H9 (cell line): Measurements from ENCODE around the gene SLC6A19. TPM values are rescaled to one million over a fixed set of nuclear protein-coding genes. Genes with fewer than 3 reads are reported as not detected.

Source experiments
- DNase-seq: peaks from one replicate; pipeline ENCODE4 v3.0.0-alpha.2; 2017
- H2AFZ ChIP-seq: one replicate; pipeline ENCODE4 v1.6.1; 2013; ENCODE audit warnings: mild to moderate bottlenecking, low read length, control low read depth, moderate library complexity
- H2AK5ac ChIP-seq: 2 replicates; pipeline ENCODE4 v1.6.1; 2013; ENCODE audit warnings: low read length, control low read depth, mixed read lengths; ENCODE audit not compliant: insufficient read length
- H2BK120ac ChIP-seq: one replicate; pipeline ENCODE4 v1.6.1; 2013; ENCODE audit warnings: low read depth, mild to moderate bottlenecking, low read length, control low read depth, inconsistent platforms; ENCODE audit not compliant: poor library complexity, severe bottlenecking
- H2BK12ac ChIP-seq: 2 replicates; pipeline ENCODE4 v1.6.1; 2013; ENCODE audit warnings: low read length, control low read depth, mixed read lengths, low read depth; ENCODE audit not compliant: insufficient read length
- H2BK15ac ChIP-seq: 2 replicates; pipeline ENCODE4 v1.6.1; 2013; ENCODE audit warnings: low read depth, low read length, control low read depth
- H2BK20ac ChIP-seq: one replicate; pipeline ENCODE4 v1.6.1; 2013; ENCODE audit warnings: low read depth, mild to moderate bottlenecking, low read length, control low read depth, inconsistent platforms; ENCODE audit not compliant: poor library complexity, severe bottlenecking
- H2BK5ac ChIP-seq: 2 replicates; pipeline ENCODE4 v1.6.1; 2013; ENCODE audit warnings: low read length, control low read depth, mixed read lengths; ENCODE audit not compliant: insufficient read length
- H3K14ac ChIP-seq: 2 replicates; pipeline ENCODE4 v1.6.1; 2013; ENCODE audit warnings: low read length, control low read depth; ENCODE audit not compliant: insufficient read depth
- H3K18ac ChIP-seq: 2 replicates; pipeline ENCODE4 v1.6.1; 2013; ENCODE audit warnings: low read depth, mild to moderate bottlenecking, mixed read lengths, low read length, control low read depth; ENCODE audit not compliant: insufficient read length
- H3K23ac ChIP-seq: 2 replicates; pipeline ENCODE4 v1.6.1; 2013; ENCODE audit warnings: low read length, control low read depth, mixed read lengths, low read depth; ENCODE audit not compliant: insufficient read length
- H3K23me2 ChIP-seq: 2 replicates; pipeline ENCODE4 v1.6.1; 2013; ENCODE audit warnings: low read depth, mild to moderate bottlenecking, mixed read lengths, low read length, control low read depth; ENCODE audit not compliant: insufficient read length, poor library complexity, severe bottlenecking
- H3K27ac ChIP-seq: 2 replicates; pipeline ENCODE4 v1.5.1; 2013; ENCODE audit warnings: low read length, control low read depth, mixed read lengths, low read depth; ENCODE audit not compliant: insufficient read length
- H3K27me3 ChIP-seq: 2 replicates; pipeline ENCODE4 v1.6.1; 2013; ENCODE audit warnings: low read length, control low read depth, inconsistent platforms; ENCODE audit not compliant: insufficient read depth
- H3K4ac ChIP-seq: 2 replicates; pipeline ENCODE4 v1.6.1; 2013; ENCODE audit warnings: low read depth, mild to moderate bottlenecking, control low read depth, inconsistent platforms, low read length, moderate library complexity
- H3K4me1 ChIP-seq: 2 replicates; pipeline ENCODE4 v1.6.1; 2013; ENCODE audit warnings: low read length, control low read depth, inconsistent platforms; ENCODE audit not compliant: insufficient read depth
- H3K4me2 ChIP-seq: 2 replicates; pipeline ENCODE4 v1.6.1; 2013; ENCODE audit warnings: low read length, control low read depth, mixed read lengths; ENCODE audit not compliant: insufficient read length, insufficient read depth
- H3K56ac ChIP-seq: 2 replicates; pipeline ENCODE4 v1.6.1; 2013; ENCODE audit warnings: low read depth, mild to moderate bottlenecking, mixed read lengths, low read length, control low read depth; ENCODE audit not compliant: insufficient read length
- H3K79me1 ChIP-seq: 2 replicates; pipeline ENCODE4 v1.6.1; 2013; ENCODE audit warnings: low read depth, mild to moderate bottlenecking, moderate library complexity, low read length, control low read depth, inconsistent platforms; ENCODE audit not compliant: insufficient read depth, poor library complexity, severe bottlenecking
- H3K79me2 ChIP-seq: 2 replicates; pipeline ENCODE4 v1.6.1; 2013; ENCODE audit warnings: low read length, control low read depth, inconsistent platforms; ENCODE audit not compliant: insufficient read depth
- H3K9ac ChIP-seq: 2 replicates; pipeline ENCODE4 v1.6.1; 2013; ENCODE audit warnings: low read length, control low read depth, mixed read lengths; ENCODE audit not compliant: insufficient read length; ENCODE audit errors: extremely low read depth
- H3K9me3 ChIP-seq: one replicate; pipeline ENCODE4 v1.6.1; 2013; ENCODE audit warnings: low read depth, low read length, inconsistent platforms; ENCODE audit not compliant: control insufficient read depth
- H3T11ph ChIP-seq: one replicate; pipeline ENCODE4 v1.6.1; 2013; ENCODE audit warnings: mild to moderate bottlenecking, low read length, control low read depth, inconsistent platforms
- H4K20me1 ChIP-seq: one replicate; pipeline ENCODE4 v1.6.1; 2013; ENCODE audit not compliant: control insufficient read depth, insufficient read length, insufficient read depth
- H4K5ac ChIP-seq: 2 replicates; pipeline ENCODE4 v1.6.1; 2013; ENCODE audit warnings: low read depth, mild to moderate bottlenecking, mixed read lengths, low read length, control low read depth; ENCODE audit not compliant: insufficient read length
- H4K8ac ChIP-seq: replicated peaks from 2 replicates; pipeline ENCODE4 v1.6.1; 2013; ENCODE audit warnings: low read length, control low read depth, mixed read lengths, low read depth; ENCODE audit not compliant: insufficient read length
- H4K91ac ChIP-seq: 2 replicates; pipeline ENCODE4 v1.6.1; 2013; ENCODE audit warnings: low read depth, mild to moderate bottlenecking, moderate library complexity, mixed read lengths, low read length, control low read depth; ENCODE audit not compliant: insufficient read length
- H3K27ac Mint-ChIP-seq, 3 experiments: 2 replicates in 2 of 3; 3 replicates in 1 of 3; pipeline ENCODE4 v1.8.0; 2020 to 2021; ENCODE audit warnings: mixed read lengths in 3 of 3, mild to moderate bottlenecking in 1 of 3, moderate library complexity in 1 of 3
- H3K27me3 Mint-ChIP-seq: 2 replicates; pipeline ENCODE4 v1.8.0; 2021; ENCODE audit warnings: low read depth, mild to moderate bottlenecking, moderate library complexity, mixed read lengths
- H3K36me3 Mint-ChIP-seq, 3 experiments: 2 replicates in 2 of 3; 3 replicates in 1 of 3; pipeline ENCODE4 v1.8.0; 2020 to 2021; ENCODE audit warnings: low read depth in 3 of 3, mixed read lengths in 3 of 3; ENCODE audit not compliant: insufficient read depth in 1 of 3
- H3K4me1 Mint-ChIP-seq, 2 experiments: 2 replicates each; pipeline ENCODE4 v1.8.0; 2020; ENCODE audit warnings: mixed read lengths in 2 of 2
- H3K4me3 Mint-ChIP-seq, 2 experiments: 2 replicates in 1 of 2; 3 replicates in 1 of 2; pipeline ENCODE4 v1.8.0; 2020 to 2021; ENCODE audit warnings: mild to moderate bottlenecking in 2 of 2, mixed read lengths in 2 of 2, moderate library complexity in 1 of 2
- H3K9me3 Mint-ChIP-seq, 2 experiments: 2 replicates in 1 of 2; 3 replicates in 1 of 2; pipeline ENCODE4 v1.8.0; 2020; ENCODE audit warnings: mild to moderate bottlenecking in 2 of 2, mixed read lengths in 2 of 2, moderate library complexity in 1 of 2
- WGBS: extraction: QIAGEN DNeasy Blood & Tissue Kit; methylation state at CpG from one replicate; pipeline ENCODE4 v1.1.7; 2013; ENCODE audit warnings: missing lambda C conversion rate, low lambda C conversion rate, mixed read lengths; ENCODE audit not compliant: insufficient read length; ENCODE audit errors: extremely low coverage; 5-methylcytosine and 5-hydroxymethylcytosine counted together
- total RNA-seq: library from RNA; stranded (reverse); gene quantifications from 2 replicates; pipeline ENCODE4 v1.2.1, GENCODE V29; 2021
- TF ChIP-seq, protein P1 (sequence below): fragments of 200-600 bp; sonication (generic); conservative IDR thresholded peaks from 3 replicates; pipeline ENCODE4 v1.8.0; 2021; ENCODE audit warnings: antibody characterized with exemption, mild to moderate bottlenecking

SLC6A19 gene
- total RNA-seq, 1 experiment from 2014 or later = not detected

DNA sequence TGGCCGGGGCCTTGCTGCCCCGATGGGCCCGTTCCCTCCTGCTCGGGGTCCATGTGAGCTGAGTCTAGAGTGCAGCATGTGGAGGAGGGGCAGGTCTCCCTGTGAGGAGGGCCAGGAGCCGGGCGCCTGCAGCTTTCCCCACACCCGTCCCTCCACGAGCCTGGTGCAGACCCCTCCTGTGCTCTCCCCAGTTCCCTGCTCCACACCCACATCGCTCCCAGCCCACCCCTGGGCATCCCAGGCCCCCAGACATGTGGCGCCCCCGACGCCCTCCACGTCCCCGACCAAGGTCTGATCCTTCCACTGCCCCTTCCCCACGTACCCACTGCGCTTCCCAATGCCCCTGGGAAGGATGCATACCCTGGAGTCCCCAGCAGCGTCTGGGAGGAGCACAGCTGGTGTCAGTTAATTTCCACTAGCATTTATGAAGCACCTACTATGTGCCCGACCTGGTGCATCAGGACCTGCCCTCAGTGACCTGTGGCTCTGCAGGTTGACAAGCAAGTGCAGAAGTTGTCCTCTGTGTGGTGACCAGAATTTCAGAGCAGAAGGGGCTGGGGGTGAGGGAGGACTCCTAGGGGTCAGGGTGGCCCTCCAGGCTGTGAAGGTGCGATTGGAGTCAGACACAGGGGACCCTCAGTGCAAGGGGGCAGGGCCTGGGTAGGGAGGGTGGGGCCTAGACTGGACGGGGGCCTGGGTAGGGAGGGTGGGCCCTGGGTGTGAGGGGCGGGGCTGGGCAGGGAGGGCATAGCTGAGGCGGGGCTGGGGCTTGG, 13.0 kb downstream of the SLC6A19 start:
- Histone ChIP-seq H2BK5ac (no peak overlapping the region), H2BK20ac (no peak overlapping the region), H3K79me1 (no peaks in the 10 kb centered on the region), H3K56ac (no peak overlapping the region), H4K20me1 (peaks cover 3% of the 10 kb centered on the region), H2BK120ac (no peak overlapping the region), H2AFZ (no peak overlapping the region), H3T11ph (no peak overlapping the region), H4K8ac (no peak overlapping the region), H3K23me2 (no peaks in the 10 kb centered on the region), H3K27me3 (no peaks in the 10 kb centered on the region), H3K4ac (no peak overlapping the region), H3K14ac (no peak overlapping the region), H3K79me2 (no peaks in the 10 kb centered on the region), H3K9me3 (no peaks in the 10 kb centered on the region), H3K23ac (no peak overlapping the region), H2BK12ac (no peak overlapping the region), H4K91ac (no peak overlapping the region), H3K4me1 (no peaks in the 10 kb centered on the region), H3K27ac (no peak overlapping the region), H2AK5ac (no peak overlapping the region), H3K9ac (no peak overlapping the region), H4K5ac (no peak overlapping the region), H2BK15ac (no peak overlapping the region), H3K4me2 (no peak overlapping the region), H3K18ac (no peak overlapping the region)
- peaks cover 3 to 6% of the 10 kb centered on the region in 2 experiments; a peak in 2 of 4 replicates for H3K4me1 Mint-ChIP-seq
- DNase-seq = no peak
- no CpG with 5 or more reads among the region's 22 CpGs for WGBS
- TF ChIP-seq, protein P1, sequence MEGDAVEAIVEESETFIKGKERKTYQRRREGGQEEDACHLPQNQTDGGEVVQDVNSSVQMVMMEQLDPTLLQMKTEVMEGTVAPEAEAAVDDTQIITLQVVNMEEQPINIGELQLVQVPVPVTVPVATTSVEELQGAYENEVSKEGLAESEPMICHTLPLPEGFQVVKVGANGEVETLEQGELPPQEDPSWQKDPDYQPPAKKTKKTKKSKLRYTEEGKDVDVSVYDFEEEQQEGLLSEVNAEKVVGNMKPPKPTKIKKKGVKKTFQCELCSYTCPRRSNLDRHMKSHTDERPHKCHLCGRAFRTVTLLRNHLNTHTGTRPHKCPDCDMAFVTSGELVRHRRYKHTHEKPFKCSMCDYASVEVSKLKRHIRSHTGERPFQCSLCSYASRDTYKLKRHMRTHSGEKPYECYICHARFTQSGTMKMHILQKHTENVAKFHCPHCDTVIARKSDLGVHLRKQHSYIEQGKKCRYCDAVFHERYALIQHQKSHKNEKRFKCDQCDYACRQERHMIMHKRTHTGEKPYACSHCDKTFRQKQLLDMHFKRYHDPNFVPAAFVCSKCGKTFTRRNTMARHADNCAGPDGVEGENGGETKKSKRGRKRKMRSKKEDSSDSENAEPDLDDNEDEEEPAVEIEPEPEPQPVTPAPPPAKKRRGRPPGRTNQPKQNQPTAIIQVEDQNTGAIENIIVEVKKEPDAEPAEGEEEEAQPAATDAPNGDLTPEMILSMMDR = no peak
- no peak overlapping the region for H3K4me3 Mint-ChIP-seq
- H3K27ac Mint-ChIP-seq = no peak overlapping the region
- peaks cover 0 to 6% of the 10 kb centered on the region in 2 experiments; a peak in 3 of 5 replicates for H3K9me3 Mint-ChIP-seq
- peaks cover 11% of the 10 kb centered on the region for H3K27me3 Mint-ChIP-seq
- no peaks in the 10 kb centered on the region for H3K36me3 Mint-ChIP-seq
